Smooth muscle cell (in vitro differentiated cells): ENCODE measurements around the gene ALDH3A2. TPM values are rescaled to one million over a fixed set of nuclear protein-coding genes. Genes with fewer than 3 reads are reported as not detected.

ENCODE experiments used
- DNase-seq: peaks from one replicate; lab custom pipeline; 2025; ENCODE audit not compliant: unreplicated experiment; lab: John Stamatoyannopoulos, UW
- H2AFZ ChIP-seq: fragments of 200-600 bp; sonication (generic); 2 replicates; pipeline ENCODE4 v1.6.0; 2016; ENCODE audit warnings: antibody characterized with exemption, low read depth, mild to moderate bottlenecking
- H3F3A ChIP-seq: fragments of 200-600 bp; sonication (generic); 2 replicates; pipeline ENCODE4 v1.6.0; 2017; ENCODE audit warnings: antibody characterized with exemption, low read depth
- H3K27ac ChIP-seq: fragments of 200-600 bp; sonication (generic); 2 replicates; pipeline ENCODE4 v1.5.1; 2016; ENCODE audit warnings: low read depth, mild to moderate bottlenecking
- H3K27me3 ChIP-seq: fragments of 200-600 bp; sonication (generic); 2 replicates; pipeline ENCODE4 v1.6.1; 2016; ENCODE audit warnings: low read depth, mild to moderate bottlenecking
- H3K36me3 ChIP-seq: fragments of 200-600 bp; sonication (generic); 2 replicates; pipeline ENCODE4 v1.5.1; 2016; ENCODE audit warnings: low read depth
- H3K4me1 ChIP-seq: fragments of 200-600 bp; sonication (generic); 2 replicates; pipeline ENCODE4 v1.5.1; 2016; ENCODE audit warnings: low read depth
- H3K4me2 ChIP-seq: fragments of 200-600 bp; sonication (generic); 2 replicates; pipeline ENCODE4 v1.6.0; 2016; ENCODE audit warnings: mild to moderate bottlenecking
- H3K4me3 ChIP-seq: fragments of 200-600 bp; sonication (generic); 2 replicates; pipeline ENCODE4 v1.5.1; 2016; ENCODE audit warnings: mild to moderate bottlenecking
- H3K79me2 ChIP-seq: fragments of 200-600 bp; sonication (generic); 2 replicates; pipeline ENCODE4 v1.6.0; 2016; ENCODE audit warnings: low read depth, mild to moderate bottlenecking
- H3K9ac ChIP-seq: fragments of 200-600 bp; sonication (generic); 2 replicates; pipeline ENCODE4 v1.6.0; 2016; ENCODE audit warnings: low read depth
- H3K9me3 ChIP-seq: fragments of 200-600 bp; sonication (generic); replicated peaks from 2 replicates; pipeline ENCODE4 v1.5.1; 2016; ENCODE audit warnings: low read depth
- H4K20me1 ChIP-seq: fragments of 200-600 bp; sonication (generic); 2 replicates; pipeline ENCODE4 v1.6.0; 2016; ENCODE audit warnings: low read depth
- CTCF ChIP-seq: fragments of 200-600 bp; sonication (generic); IDR thresholded peaks from 2 replicates; pipeline ENCODE4 v1.5.1; 2017; ENCODE audit warnings: borderline replicate concordance, mild to moderate bottlenecking, antibody characterized with exemption; ENCODE audit not compliant: insufficient read depth, poor library complexity, severe bottlenecking
- WGBS: methylation state at CpG from one replicate; pipeline ENCODE4 v1.1.7; 2016; ENCODE audit warnings: low lambda C conversion rate; 5-methylcytosine and 5-hydroxymethylcytosine counted together
- polyA plus RNA-seq: library from polyadenylated mRNA; unstranded; fragments of >200 nt; fragmentation: Nextera tagmentation; extraction: Ambion mirVana; gene quantifications from 2 replicates; pipeline ENCODE4 v1.2.1, GENCODE V29; 2016
- total RNA-seq: library from RNA; depleted of rRNA; stranded (reverse); fragments of >200 nt; gene quantifications from 2 replicates; pipeline ENCODE4 v1.2.3, GENCODE V29; 2014

The ALDH3A2 gene
- total and polyA plus RNA-seq, 2 experiments from 2014 or later = 13.5 to 26.9 TPM

- H3K9ac ChIP-seq = no peak overlapping the region
- H3K9me3 ChIP-seq = no peaks in the 10 kb centered on the region
- H3F3A ChIP-seq = no peaks in the 10 kb centered on the region
- DNase-seq = no peak
- no peak for TF ChIP-seq CTCF
- no peaks in the 10 kb centered on the region for H4K20me1 ChIP-seq
- H3K27me3 ChIP-seq = no peaks in the 10 kb centered on the region
- no peaks in the 10 kb centered on the region for H3K36me3 ChIP-seq
- no peak overlapping the region for H2AFZ ChIP-seq
- no peak overlapping the region for H3K4me2 ChIP-seq
- H3K27ac ChIP-seq = no peak overlapping the region
- no peaks in the 10 kb centered on the region for H3K79me2 ChIP-seq
- H3K4me1 ChIP-seq = peaks cover 36% of the 10 kb centered on the region
- no peak overlapping the region for H3K4me3 ChIP-seq
- 89% methylated on average over 22 of the region's 22 CpGs for WGBS
These were observed 57.5 kb downstream of the ALDH3A2 start for GRCh38 chr17:19705771-19706770.

GRCh38 chr17:19706791-19707727, 58.5 kb downstream of the ALDH3A2 start:
- no peaks in the 10 kb centered on the region for H3K27me3 ChIP-seq
- H3K4me3 ChIP-seq = no peak overlapping the region

GRCh38 chr17:19707728-19708221, 59.2 kb downstream of the ALDH3A2 start:
- H3K4me2 ChIP-seq = no peak overlapping the region
- H3K4me1 ChIP-seq = peaks cover 36% of the 10 kb centered on the region
- H3K36me3 ChIP-seq = no peaks in the 10 kb centered on the region
- TF ChIP-seq CTCF = no peak
- H2AFZ ChIP-seq = no peak overlapping the region
- H3K4me3 ChIP-seq = no peak overlapping the region
- no peaks in the 10 kb centered on the region for H3K79me2 ChIP-seq
- H3K27me3 ChIP-seq = no peaks in the 10 kb centered on the region
- H3K9me3 ChIP-seq = no peaks in the 10 kb centered on the region
- WGBS = 90% methylated on average over 11 of the region's 11 CpGs
- no peak overlapping the region for H3K27ac ChIP-seq
- no peak overlapping the region for H3K9ac ChIP-seq
- H4K20me1 ChIP-seq = no peaks in the 10 kb centered on the region
- no peaks in the 10 kb centered on the region for H3F3A ChIP-seq
- no peak for DNase-seq

More at GRCh38 chr17:19706791-19707727, 58.5 kb downstream of the ALDH3A2 start:
- no peak for TF ChIP-seq CTCF
- Histone ChIP-seq H2AFZ (no peak overlapping the region), H3K4me2 (no peak overlapping the region), H3K9me3 (no peaks in the 10 kb centered on the region), H3K4me1 (peaks cover 36% of the 10 kb centered on the region), H3F3A (no peaks in the 10 kb centered on the region), H3K79me2 (no peaks in the 10 kb centered on the region), H4K20me1 (no peaks in the 10 kb centered on the region), H3K36me3 (no peaks in the 10 kb centered on the region), H3K27ac (no peak overlapping the region), H3K9ac (no peak overlapping the region)
- 78% methylated on average over 11 of the region's 12 CpGs for WGBS
- no peak for DNase-seq
